ENCODE results near the gene MLLT3.

MLLT3 gene

DNA sequence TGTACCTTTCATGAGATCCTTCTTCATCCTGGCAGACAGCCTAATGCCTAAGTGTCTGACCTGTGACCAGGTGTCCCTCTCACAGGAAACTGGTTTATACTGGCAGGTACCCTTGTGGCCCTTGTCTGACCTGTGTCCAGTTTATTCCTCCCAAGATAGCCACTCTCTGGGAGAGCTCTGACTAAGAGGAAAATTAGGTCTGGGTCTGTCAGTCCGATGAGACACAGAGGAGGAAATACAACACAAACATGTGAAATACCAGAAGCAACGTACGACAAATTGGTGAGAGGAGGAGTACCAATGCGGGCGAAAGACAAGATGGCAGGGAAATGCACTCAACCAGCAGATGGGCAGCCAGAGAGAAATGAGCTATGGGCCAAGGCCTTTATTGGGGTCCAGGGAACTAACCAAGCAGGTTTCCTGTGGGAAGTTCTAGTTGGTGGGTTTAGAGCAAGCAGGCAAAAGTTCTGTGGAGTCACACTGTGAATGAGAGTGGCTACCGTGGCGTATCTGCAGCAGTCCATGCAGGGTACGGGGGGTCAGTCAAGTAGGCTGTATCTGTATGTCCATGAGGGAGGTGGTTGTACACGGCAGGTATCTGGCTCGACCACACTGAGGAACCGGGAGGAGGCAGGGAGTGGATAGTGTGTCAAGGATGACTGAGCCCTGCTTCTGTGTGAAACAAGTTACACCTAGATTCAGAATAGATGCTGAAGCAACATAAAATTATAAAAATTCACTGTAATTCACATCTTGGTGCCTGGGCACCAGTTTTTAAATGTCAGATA lies 109.0 kb downstream of the MLLT3 start:
- DNase-seq: no peak

DNA sequence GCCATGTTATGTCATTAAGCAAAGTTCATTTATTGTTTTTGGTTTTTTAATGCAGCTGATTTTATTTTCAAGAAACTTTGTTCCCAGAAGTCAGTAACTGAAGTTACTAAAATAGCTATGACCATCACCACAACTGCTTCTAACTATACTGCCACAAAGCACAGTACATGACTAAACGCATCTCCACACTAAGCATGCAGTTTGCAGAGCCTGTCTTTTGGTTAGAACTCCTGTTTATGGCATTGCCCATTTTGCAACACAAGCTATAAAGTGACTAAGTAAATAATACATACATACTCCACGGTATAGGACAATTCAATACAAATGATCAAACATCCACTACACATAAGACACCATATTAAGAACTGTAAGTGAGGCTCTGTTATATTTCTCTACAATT lies 109.7 kb downstream of the MLLT3 start:
- DNase-seq: no peak

DNA sequence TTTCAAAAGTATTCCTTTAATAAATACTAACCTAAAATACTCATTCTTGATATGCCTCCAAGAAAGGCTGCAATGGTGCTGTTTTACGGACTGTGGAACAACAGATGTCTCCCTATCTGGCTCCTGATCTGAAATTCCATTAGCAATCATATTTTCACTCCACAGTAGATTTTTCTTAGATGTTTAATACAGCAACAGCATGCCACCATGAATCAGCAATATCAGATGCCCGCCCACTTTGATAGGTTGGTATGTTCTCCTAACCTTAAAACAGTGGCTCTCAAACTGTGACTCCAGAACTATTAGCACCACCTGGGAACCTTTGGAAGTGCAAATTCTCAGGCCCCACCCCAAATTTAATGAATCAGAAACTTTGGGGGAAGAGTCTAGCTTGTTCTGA lies 110.2 kb downstream of the MLLT3 start:
- peak in 1 of 56 donors; percentile 9 for DNase-seq

DNA sequence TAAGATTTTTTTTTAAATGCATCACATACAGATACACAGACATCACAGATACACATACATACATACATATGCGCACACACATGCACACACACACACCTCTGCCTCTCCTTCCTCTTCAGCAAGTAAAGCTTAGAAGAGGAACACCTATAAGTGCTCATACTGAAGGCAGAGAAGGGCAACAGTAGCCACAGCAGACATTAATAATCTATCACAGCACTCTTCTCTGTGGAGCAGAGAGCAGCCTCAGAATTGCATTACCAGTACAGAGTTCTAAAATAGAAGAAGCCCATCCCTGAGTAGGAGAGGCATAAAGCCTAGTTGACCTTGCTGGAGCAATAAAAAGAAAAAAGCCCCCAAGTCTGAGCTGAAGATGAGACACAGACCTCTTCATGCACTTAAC lies 110.6 kb downstream of the MLLT3 start:
- no peak for DNase-seq

DNA sequence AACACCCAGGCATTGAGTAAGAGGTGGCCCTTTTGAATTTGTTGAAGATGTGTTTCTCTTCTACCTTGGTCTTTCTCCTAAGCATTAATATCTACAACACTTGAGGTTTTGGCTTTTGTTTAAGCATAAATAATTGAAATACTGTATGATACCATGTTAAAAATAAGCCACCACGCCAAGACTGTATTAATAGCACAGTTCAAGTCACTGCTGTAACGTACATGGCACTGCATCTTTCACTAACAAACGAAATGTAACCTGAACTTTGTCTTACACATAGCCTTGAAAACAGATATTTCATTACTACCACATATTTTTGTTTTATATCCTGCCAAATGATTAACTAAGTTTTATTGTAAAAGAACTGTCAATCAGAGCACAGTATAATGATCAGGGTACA lies 112.8 kb downstream of the MLLT3 start:
- no peak for DNase-seq

DNA sequence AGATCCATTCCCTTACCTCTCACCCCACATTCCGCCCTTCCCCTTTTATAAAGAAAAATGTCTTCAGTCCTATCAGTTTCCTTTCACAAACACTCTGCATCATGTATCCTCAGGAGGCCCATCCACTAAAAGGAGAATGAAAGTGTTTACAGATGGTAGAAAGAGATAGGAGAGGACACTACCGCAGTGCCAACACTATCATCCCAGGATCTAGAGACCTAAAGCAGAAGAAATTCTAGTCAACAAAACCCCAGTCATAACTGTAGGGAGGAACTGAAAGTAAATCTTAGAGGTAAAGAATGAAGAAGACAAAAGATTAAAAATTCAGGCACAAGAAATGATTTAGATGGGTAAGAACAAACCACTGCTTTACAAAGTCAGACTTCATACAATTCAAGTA lies 114.1 kb downstream of the MLLT3 start:
- no peak for DNase-seq

DNA sequence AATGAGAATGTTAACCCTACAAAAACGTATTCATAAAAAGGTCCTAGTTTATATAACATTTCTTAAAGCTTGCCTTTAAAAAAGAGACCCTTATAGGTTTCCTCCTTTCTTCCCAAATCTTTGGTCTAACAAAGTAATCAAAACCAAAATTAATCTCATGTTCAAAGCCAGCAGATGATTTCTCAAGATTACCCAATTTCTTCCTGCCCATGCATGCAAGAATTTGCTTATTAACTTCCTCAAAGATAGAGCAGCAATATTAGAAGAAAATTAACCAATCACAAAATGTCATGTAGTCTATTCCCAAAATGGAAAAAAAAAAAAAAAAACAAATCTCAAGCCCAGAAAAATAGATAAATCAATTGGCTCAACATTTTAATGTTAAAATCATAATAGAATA lies 114.9 kb downstream of the MLLT3 start:
- no peak for DNase-seq

DNA sequence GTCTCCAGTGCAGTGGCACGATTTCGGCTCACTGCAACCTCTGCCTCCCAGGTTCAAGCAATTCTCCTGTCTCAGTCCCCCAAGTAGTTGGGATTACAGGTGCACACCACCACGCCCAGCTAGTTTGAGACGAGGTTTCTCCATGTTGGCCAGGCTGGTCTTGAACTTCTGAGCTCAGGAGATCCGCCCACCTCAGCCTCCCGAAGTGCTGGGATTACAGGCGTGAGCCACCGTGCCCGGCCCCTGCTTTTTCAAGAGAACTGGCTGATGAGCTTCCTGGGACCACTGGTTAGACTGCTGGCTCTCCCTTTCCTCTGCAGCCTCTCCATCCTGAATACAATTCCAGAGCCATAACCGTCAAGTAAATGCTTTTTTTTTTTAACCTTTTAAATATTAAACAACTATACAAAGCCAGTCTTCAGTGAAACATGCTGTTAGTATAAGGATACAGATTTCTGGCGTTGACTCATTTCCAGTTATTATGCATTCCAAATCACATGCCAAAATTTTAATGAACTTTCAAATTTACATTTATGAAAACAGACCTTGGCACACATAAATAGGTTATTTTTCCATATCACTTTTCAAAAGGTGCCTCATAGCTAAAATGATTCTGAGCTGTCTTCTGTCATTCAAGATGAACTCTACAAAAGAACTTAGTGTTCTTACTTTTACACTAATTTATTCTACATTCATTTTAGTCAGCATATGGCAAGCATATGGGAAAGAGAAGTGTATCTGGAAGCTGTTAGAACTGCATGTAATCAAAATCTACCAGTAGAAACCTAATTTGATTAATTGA lies 116.0 kb downstream of the MLLT3 start:
- no peak for DNase-seq

DNA sequence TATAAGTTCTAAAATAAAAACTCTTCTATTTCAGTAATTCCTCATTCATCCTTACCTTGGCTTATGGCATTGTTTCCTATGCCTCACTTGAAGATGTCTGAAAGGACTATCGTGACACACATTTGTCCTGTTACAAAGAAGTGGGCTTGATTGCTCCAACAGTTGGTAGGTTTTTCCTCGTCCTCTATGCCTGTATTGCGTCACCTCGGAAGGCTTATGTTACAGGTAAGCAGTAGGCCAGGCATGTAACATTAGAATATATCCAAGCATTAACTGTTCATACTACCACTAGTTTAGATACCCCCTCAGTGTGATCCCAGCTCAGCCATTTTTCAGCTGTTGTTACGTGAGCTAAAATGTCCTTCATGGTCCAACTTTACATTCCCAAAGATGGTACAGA lies 116.7 kb downstream of the MLLT3 start:
- no peak for DNase-seq

DNA sequence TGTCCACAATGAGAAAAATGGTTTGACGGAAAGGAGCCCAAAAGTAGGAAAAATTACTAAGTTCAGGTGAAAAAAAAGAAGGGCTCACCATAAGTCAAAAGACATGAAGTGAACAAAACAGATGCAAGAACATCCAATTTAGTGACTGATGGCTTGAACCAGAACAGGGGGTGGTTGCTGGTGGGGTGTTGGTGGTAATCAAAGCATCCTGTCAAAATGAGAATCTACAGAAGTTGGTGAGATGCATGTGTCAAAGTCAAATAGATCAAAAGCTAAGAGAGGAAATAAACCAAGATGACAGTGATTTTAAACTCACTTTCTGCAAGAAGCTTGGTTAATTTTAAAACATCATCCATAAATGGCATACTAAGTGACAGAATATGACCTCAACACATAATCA lies 117.4 kb downstream of the MLLT3 start:
- no peak for DNase-seq

DNA sequence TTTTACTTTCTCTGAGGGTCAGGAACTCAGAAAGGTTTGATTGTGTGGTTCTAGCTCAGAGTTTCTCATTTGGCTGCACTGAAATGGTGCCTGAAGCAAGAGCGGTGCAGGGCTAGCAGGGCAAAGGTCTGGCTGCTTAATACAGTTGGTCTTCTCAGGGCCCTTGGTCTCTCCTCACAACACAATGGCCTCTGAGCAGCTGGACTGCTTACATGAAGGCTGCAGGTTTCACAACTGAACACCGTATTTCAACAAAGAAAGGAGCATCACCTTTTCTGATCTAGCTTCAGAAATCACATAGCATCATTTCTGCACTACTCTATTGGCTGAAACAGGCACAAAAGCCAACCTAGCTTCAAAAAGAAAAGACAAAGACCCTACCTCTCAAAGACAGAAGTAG lies 122.2 kb downstream of the MLLT3 start:
- no peak for DNase-seq

DNA sequence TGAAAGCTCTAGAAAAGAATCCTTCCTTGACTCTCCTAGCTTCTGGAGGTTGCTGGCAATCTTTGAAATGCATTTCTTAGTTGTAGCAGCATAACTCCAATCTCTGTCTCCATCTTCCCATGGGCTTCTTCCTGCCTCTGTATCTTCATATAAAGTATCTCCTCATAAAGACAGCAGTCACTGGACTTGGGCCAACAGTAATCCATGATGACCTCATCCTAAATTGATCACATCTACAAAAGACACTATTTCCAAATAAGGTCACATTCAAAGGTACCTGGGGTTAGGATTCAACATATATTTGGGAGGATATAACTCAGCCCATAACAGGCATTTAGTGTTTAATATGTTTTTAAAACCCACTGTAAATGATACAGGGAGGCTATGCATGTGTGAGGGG lies 123.3 kb downstream of the MLLT3 start:
- no peak for DNase-seq

DNA sequence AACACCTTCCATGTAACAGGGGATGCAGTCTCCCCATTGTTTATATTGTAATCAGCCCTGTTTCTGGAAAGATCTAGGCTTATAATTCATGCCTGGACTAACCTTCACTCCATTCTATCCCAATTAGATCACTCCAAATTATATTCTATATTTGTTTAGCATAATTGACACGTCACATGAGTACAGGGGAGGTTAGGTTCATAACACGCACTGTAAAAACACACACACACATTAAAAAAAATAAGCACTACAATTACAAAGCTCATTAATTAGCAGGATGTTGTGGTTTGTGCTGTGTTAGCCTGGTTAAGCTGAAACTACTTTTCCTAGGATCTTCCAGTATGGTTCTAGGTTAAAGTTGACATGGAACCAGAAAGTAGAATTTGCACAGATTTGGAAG lies 126.0 kb downstream of the MLLT3 start:
- DNase-seq: no peak

DNA sequence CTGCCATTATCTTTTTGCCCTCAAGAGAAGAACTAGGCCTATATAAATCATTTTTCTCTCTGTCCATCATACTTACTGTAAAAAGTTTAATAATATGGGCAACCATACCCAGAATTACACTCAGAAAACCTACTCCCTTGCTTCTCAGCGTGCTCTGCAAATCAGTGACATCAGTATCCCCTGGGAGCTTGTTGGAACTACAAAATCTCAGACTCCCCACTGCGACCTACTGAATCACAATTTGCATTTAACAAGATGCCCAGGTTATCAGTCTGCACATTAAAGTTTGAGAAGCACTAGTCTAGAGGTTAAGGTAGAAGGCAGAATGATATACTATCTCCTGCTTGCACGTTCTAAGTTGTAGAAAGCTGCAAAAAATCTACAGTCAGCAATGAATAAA lies 127.2 kb downstream of the MLLT3 start:
- DNase-seq: no peak

DNA sequence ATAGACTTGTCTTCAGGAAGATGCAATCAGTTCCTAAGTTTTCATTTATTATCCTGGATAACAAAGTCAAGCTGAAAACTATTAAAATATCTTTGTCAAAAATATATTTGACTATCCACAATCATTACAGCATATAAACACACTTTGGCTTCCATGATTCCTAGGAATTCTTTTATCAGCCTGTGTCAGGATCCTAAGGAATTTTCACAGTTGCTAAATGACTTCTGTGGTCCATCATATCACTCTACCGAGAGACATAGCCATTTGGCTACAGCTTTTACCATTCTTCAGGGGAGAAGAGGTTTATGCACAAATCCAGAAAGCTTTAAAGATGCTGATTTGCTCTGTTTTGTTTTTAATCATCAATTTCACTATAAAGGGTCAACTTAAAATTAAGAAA lies 128.3 kb downstream of the MLLT3 start:
- DNase-seq: no peak

DNA sequence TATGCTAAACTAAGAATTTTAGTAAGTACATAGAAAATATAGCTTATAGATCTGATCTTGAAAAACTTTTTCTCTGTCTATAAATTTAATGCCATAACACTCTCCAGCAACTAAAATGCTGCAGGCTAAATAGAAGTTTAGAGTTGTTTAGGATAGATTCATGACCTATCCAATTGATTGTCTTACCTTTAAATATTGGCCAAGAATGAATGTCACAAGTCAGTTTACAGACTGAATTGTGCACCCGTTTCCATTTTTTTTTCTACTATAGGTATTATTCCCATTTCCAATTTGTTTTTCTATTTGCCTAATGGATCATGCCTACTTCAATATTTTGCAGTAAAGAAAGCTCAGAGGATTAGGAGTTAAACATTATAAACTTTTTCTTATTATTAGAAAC lies 129.5 kb downstream of the MLLT3 start:
- no peak for DNase-seq

DNA sequence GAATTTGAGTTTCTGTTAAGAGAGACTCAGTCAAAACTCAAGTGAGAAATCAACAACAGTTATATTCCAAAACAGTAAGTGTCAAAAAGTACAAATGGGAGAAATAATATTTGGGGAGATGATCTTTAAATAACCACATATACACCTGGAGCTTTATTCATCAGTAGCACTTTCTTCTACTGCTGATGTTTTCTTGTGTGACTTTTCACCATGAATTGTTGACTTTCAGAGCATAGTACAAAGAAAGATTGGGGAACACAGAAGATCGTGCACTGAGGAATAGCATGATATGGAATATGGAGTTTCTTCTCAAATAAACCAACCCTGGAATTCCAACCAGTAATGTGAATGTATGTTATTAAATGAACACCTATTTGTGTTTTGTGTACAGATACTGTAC lies 130.7 kb downstream of the MLLT3 start:
- no peak for DNase-seq

DNA sequence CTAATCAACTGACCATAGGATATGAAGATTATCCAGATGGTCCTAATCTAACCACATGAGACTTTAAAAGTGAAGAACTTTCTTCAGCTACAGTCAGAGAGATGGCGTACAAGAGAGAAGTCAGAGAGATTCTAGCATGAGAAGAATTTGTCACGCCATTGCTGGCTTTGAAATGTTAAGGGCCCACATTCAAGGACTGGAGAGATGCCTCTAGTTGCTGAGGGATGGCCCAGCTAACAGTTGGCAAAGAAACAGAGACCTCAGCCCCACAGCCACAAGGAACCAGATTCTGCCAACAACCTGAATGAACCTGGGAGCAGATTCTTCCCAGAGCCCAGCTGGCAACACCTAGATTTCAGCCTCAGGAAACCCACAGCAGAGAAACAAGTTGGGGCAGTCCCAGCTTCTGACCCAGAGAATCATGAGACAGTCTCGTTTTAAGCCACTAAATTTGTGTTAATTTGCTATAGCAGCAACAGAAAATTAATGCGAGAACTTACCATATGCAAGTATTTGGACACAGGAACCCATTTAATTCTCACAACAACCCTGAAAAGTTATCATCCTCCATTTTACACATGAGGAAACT lies 132.0 kb downstream of the MLLT3 start:
- no peak for DNase-seq

DNA sequence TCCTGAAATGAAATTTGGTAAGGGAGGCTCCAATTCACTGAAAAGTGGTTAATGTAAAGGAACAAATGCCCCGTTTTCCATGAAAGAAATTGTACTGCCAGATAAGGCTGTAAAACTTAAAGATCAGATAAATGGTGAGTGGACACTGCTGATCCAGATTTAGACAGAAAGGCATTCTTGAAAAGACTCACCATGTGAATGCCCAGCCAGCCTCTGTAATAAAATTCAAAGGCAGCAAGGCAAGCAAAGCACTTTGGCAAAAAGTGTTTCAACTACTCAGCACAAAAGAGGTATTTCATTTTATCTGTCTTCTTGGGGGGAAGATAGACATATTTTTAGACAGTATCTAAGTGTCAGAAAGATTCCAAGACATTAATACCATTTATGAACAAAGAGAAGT lies 133.6 kb downstream of the MLLT3 start:
- peak in 1 of 56 donors; percentile 1 for DNase-seq

DNA sequence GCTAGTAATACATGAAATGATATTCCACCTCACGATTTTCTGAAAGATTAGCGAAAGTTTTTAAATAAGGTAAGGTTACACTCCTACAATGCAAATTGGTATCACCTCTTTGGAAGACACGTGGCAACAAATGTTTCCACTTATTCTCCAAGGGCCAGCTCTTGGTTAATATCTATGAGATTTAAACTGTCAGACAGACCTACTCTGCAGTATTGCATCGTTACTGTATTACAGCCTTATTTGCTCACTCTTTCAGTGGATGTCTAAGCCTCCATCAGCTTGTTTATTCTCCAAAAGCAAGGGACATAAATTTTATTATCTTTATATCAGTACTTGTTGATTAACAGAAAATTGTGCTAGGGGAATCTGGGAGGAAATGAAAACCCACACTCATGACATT lies 135.7 kb downstream of the MLLT3 start:
- DNase-seq: no peak

DNA sequence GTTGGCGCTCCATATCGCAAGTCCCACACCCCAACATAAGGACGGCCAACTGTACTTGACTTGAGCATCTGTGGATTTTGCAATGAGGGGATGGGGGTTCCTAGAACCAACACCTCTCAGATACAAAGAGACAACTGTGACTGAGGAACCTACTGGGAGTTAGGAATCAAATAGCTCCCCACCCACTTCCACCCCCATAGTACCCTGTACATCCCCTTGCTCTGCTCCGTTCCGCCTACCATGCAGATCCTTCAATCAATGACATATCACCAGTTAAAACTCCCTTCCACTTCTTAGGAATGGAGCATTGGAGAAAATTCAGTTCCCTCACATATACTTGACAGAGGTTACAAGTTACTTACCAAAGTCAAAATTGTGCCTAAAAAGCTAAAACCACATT lies 140.9 kb downstream of the MLLT3 start:
- no peak for DNase-seq

DNA sequence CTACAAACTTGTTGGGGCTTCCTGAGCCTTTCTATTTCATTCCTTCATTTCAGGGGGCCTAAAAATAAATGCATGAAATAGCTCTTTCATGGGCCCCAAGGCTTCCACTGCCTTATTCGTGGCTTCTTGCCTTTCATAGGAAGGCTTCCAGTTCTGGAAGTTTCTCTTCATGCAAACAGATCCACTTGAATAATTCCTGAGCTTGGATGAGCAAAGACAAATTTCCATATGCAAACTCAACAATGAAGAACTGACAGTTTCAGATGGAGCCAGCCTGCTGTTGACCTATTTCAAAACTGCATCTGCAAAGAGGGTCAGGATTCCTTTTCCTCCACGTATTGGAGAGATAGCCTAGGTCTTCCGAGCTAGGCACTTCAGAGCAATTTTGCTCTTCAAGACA lies 142.1 kb downstream of the MLLT3 start:
- no peak for DNase-seq
